SK-N-SH treated with all-trans-retinoic acid at 6 μM for 48 hours (cell line): ENCODE measurements around the gene TESPA1.

ENCODE experiments used
- ATAC-seq: fragments of 200-7000 bp; cut with Tn5 transposase; 3 replicates; pipeline ENCODE4 v1.9.1; 2020; ENCODE audit warnings: mild to moderate bottlenecking, moderate library complexity
- ARNTL ChIP-seq: fragments of 450-650 bp; formaldehyde crosslinking; IDR thresholded peaks from 2 replicates; pipeline ENCODE4 v1.5.0; 2020; ENCODE audit warnings: low read depth, mild to moderate bottlenecking, moderate library complexity, borderline replicate concordance
- CREB5 ChIP-seq: fragments of 250-450 bp; sonication (Bioruptor Pico); IDR thresholded peaks from 2 replicates; pipeline ENCODE4 v1.5.1; 2020; ENCODE audit warnings: low read depth, mild to moderate bottlenecking, moderate library complexity
- CSDC2 ChIP-seq: fragments of 250-450 bp; sonication (Bioruptor Pico); IDR thresholded peaks from 2 replicates; pipeline ENCODE4 v1.5.0; 2020; ENCODE audit warnings: mild to moderate bottlenecking, moderate library complexity
- CSRNP3 ChIP-seq: fragments of 250-450 bp; sonication (Bioruptor Pico); IDR thresholded peaks from 2 replicates; pipeline ENCODE4 v1.5.1; 2021; ENCODE audit warnings: mild to moderate bottlenecking, moderate library complexity
- GLIS3 ChIP-seq: fragments of 250-450 bp; sonication (Bioruptor Pico); IDR thresholded peaks from 2 replicates; pipeline ENCODE4 v1.5.0; 2020; ENCODE audit warnings: mild to moderate bottlenecking, moderate library complexity
- ISL1 ChIP-seq: fragments of 250-450 bp; sonication (Bioruptor Pico); IDR thresholded peaks from 2 replicates; pipeline ENCODE4 v2.1.2; 2022; ENCODE audit warnings: mild to moderate bottlenecking, moderate library complexity
- OSR1 ChIP-seq: fragments of 250-450 bp; sonication (Bioruptor Pico); IDR thresholded peaks from 2 replicates; pipeline ENCODE4 v1.8.0; 2022; ENCODE audit warnings: moderate library complexity, mild to moderate bottlenecking, inconsistent platforms
- PATZ1 ChIP-seq: fragments of 250-450 bp; sonication (Bioruptor Pico); IDR thresholded peaks from 2 replicates; pipeline ENCODE4 v1.8.0; 2020; ENCODE audit warnings: mild to moderate bottlenecking, moderate library complexity, borderline replicate concordance
- POU6F1 ChIP-seq: fragments of 250-450 bp; sonication (Bioruptor Pico); IDR thresholded peaks from 2 replicates; pipeline ENCODE4 v1.8.0; 2021; ENCODE audit warnings: low read depth, mild to moderate bottlenecking, moderate library complexity, borderline replicate concordance
- PPARA ChIP-seq: fragments of 250-450 bp; sonication (Bioruptor Pico); IDR thresholded peaks from 2 replicates; pipeline ENCODE4 v1.5.0; 2020; ENCODE audit warnings: mild to moderate bottlenecking, borderline replicate concordance
- RARB ChIP-seq: fragments of 250-450 bp; sonication (Bioruptor Pico); IDR thresholded peaks from 2 replicates; pipeline ENCODE4 v1.8.0; 2021; ENCODE audit warnings: mild to moderate bottlenecking, moderate library complexity
- SNAI2 ChIP-seq: fragments of 250-450 bp; sonication (Bioruptor Pico); IDR thresholded peaks from 2 replicates; pipeline ENCODE4 v1.5.0; 2020; ENCODE audit warnings: mild to moderate bottlenecking, moderate library complexity
- TCF4 ChIP-seq: fragments of 250-450 bp; sonication (Bioruptor Pico); IDR thresholded peaks from 2 replicates; pipeline ENCODE4 v1.8.0; 2021; ENCODE audit warnings: mild to moderate bottlenecking, moderate library complexity, borderline replicate concordance
- TOX ChIP-seq: fragments of 250-450 bp; sonication (Bioruptor Pico); IDR thresholded peaks from 2 replicates; pipeline ENCODE4 v1.8.0; 2021; ENCODE audit warnings: mild to moderate bottlenecking, moderate library complexity, borderline replicate concordance
- TSHZ2 ChIP-seq: fragments of 250-450 bp; sonication (Bioruptor Pico); IDR thresholded peaks from 2 replicates; pipeline ENCODE4 v1.5.0; 2020; ENCODE audit warnings: mild to moderate bottlenecking, moderate library complexity
- ZC3H10 ChIP-seq: fragments of 250-450 bp; sonication (Bioruptor Pico); IDR thresholded peaks from 2 replicates; pipeline ENCODE4 v1.5.1; 2021; ENCODE audit warnings: mild to moderate bottlenecking, moderate library complexity
- ZFP3 ChIP-seq: fragments of 250-450 bp; sonication (Bioruptor Pico); IDR thresholded peaks from 2 replicates; pipeline ENCODE4 v1.5.0; 2020; ENCODE audit warnings: mild to moderate bottlenecking, moderate library complexity
- ZFP30 ChIP-seq: fragments of 450-650 bp; formaldehyde crosslinking; IDR thresholded peaks from 2 replicates; pipeline ENCODE4 v1.5.0; 2022; ENCODE audit warnings: mild to moderate bottlenecking, moderate library complexity
- ZNF565 ChIP-seq: fragments of 450-650 bp; formaldehyde crosslinking; conservative IDR thresholded peaks from 2 replicates; pipeline ENCODE4 v1.5.0; 2020; ENCODE audit warnings: low read depth, mild to moderate bottlenecking, moderate library complexity
- ZNF70 ChIP-seq: fragments of 450-650 bp; formaldehyde crosslinking; IDR thresholded peaks from 2 replicates; pipeline ENCODE4 v1.5.0; 2020; ENCODE audit warnings: mild to moderate bottlenecking, moderate library complexity
- ZNF8 ChIP-seq: fragments of 450-650 bp; formaldehyde crosslinking; IDR thresholded peaks from 2 replicates; pipeline ENCODE4 v1.5.0; 2020; ENCODE audit warnings: mild to moderate bottlenecking, moderate library complexity

TESPA1 gene

GRCh38 chr12:54975875-54976274, 8.7 kb downstream of the TESPA1 start (continued):
- TF ChIP-seq CREB5 (CRISPR knock-in tag) (no peak), ZC3H10 (CRISPR knock-in tag) (no peak), ZNF70 (CRISPR knock-in tag) (no peak), PPARA (no peak), ZNF8 (CRISPR knock-in tag) (no peak)
- TF ChIP-seq, all 23 proteins: peak for 0

- TF ChIP-seq TSHZ2 (CRISPR knock-in tag): no peak
- TF ChIP-seq TOX (CRISPR knock-in tag): no peak
- no peak for TF ChIP-seq ARNTL (CRISPR knock-in tag)
- TF ChIP-seq TCF4 (CRISPR knock-in tag): no peak
- no peak for TF ChIP-seq ZFP3 (CRISPR knock-in tag)
- no peak for TF ChIP-seq RARB (CRISPR knock-in tag)
- TF ChIP-seq PATZ1 (CRISPR knock-in tag): no peak
- TF ChIP-seq OSR1 (CRISPR knock-in tag): no peak
- TF ChIP-seq ZFP30 (CRISPR knock-in tag): no peak
- TF ChIP-seq POU6F1 (CRISPR knock-in tag): no peak
- no peak for TF ChIP-seq GLIS3
- no peak for TF ChIP-seq ZNF565 (CRISPR knock-in tag)
- no peak for TF ChIP-seq ZNF70 (CRISPR knock-in tag)
- TF ChIP-seq CSRNP3: no peak
- no peak for TF ChIP-seq ZNF8 (CRISPR knock-in tag)
- no peak for TF ChIP-seq CSDC2
- TF ChIP-seq SNAI2: no peak
- TF ChIP-seq CREB5 (CRISPR knock-in tag): no peak
- TF ChIP-seq ISL1 (CRISPR knock-in tag): no peak
- ATAC-seq: no peak
These were observed 9.3 kb downstream of the TESPA1 start for GRCh38 chr12:54975272-54975671.

- no peak for ATAC-seq
- TF ChIP-seq ISL1 (CRISPR knock-in tag): no peak
- TF ChIP-seq TOX (CRISPR knock-in tag): no peak
These were observed 10.3 kb downstream of the TESPA1 start for GRCh38 chr12:54974279-54974678.
